Body of pancreas (tissue), 4 donors: Measurements from ENCODE around the gene MRPS18A.

Experiments used
- POLR2A ChIP-seq, 3 donors: fragments of 450-650 bp; IDR thresholded peaks; one replicate each; pipeline ENCODE4 v1.6.1; 2016; ENCODE audit warnings: antibody characterized with exemption in 3 of 3, mild to moderate bottlenecking in 2 of 3
- TF ChIP-seq, protein P1 (sequence below), 7 experiments: fragments of 450-650 bp in 4 of 7; fragments of 200-600 bp in 3 of 7; sonication (generic) in 3 of 7; IDR thresholded peaks; one replicate each; pipeline ENCODE4 v1.5.1; 2016 to 2019; ENCODE audit warnings: antibody characterized with exemption in 7 of 7

GRCh38 chr6:43717389-43717788 lies 29.8 kb upstream of the MRPS18A start:
- TF ChIP-seq, protein P1, sequence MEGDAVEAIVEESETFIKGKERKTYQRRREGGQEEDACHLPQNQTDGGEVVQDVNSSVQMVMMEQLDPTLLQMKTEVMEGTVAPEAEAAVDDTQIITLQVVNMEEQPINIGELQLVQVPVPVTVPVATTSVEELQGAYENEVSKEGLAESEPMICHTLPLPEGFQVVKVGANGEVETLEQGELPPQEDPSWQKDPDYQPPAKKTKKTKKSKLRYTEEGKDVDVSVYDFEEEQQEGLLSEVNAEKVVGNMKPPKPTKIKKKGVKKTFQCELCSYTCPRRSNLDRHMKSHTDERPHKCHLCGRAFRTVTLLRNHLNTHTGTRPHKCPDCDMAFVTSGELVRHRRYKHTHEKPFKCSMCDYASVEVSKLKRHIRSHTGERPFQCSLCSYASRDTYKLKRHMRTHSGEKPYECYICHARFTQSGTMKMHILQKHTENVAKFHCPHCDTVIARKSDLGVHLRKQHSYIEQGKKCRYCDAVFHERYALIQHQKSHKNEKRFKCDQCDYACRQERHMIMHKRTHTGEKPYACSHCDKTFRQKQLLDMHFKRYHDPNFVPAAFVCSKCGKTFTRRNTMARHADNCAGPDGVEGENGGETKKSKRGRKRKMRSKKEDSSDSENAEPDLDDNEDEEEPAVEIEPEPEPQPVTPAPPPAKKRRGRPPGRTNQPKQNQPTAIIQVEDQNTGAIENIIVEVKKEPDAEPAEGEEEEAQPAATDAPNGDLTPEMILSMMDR (IDR thresholded peaks at IDR 0.05), result no peak
- no peak for TF ChIP-seq POLR2A (IDR thresholded peaks at IDR 0.05)
